ENCODE results near the gene SPO11.

- TF ChIP-seq SMC3 (IDR thresholded peaks at IDR 0.05; ENCODE audit: low read depth, low read length), result no peak
- no peak for TF ChIP-seq CTCF (conservative IDR thresholded peaks at IDR 0.05; ENCODE audit: low read depth, low read length)
- no peak for TF ChIP-seq MAFK (IDR thresholded peaks at IDR 0.05; ENCODE audit: low read depth, low read length)
- TF ChIP-seq FOS (IDR thresholded peaks at IDR 0.05; ENCODE audit: low read depth, low read length), result no peak
- TF ChIP-seq POLR2A (IDR thresholded peaks at IDR 0.05; ENCODE audit: low read depth, low read length), result no peak
These were observed 9.2 kb upstream of the SPO11 start for GRCh38 chr20:57320358-57320757.

Data from IMR-90 (cell line).